C4-2B (cell line): ENCODE results near the gene CEP135.

Source experiments
- CTCF ChIP-seq: fragments of 450-650 bp; conservative IDR thresholded peaks from 2 replicates; pipeline ENCODE4 v1.5.1; 2017; ENCODE audit warnings: mild to moderate bottlenecking
- ZFX ChIP-seq: fragments of 450-650 bp; IDR thresholded peaks from 2 replicates; pipeline ENCODE4 v1.6.1; 2017

GRCh38 chr4:55965585-55965984 is 16.8 kb downstream of the CEP135 start:
- no peak for TF ChIP-seq CTCF
- no peak for TF ChIP-seq ZFX
